Activated naive CD4-positive, alpha-beta T cell (primary cell): ENCODE measurements around the gene NPBWR2.

Source experiments
- DNase-seq, 4 experiments: peaks; one replicate each; lab custom pipeline; 2025; lab: John Stamatoyannopoulos, UW

NPBWR2 gene

GRCh38 chr20:64057628-64058498 is 49.5 kb downstream of the NPBWR2 start:
- peak; percentile 48 to 80 (median 70) for DNase-seq

GRCh38 chr20:64056889-64057627 is 50.3 kb downstream of the NPBWR2 start:
- no peak for DNase-seq

- no peak for DNase-seq
Measured at GRCh38 chr20:64056639-64056888, 50.8 kb downstream of the NPBWR2 start.

- DNase-seq, result no peak
Measured at GRCh38 chr20:64055893-64056638, 51.3 kb downstream of the NPBWR2 start.

GRCh38 chr20:64055396-64055892 is 51.9 kb downstream of the NPBWR2 start:
- DNase-seq, result no peak

GRCh38 chr20:64053841-64054661 is 53.3 kb downstream of the NPBWR2 start:
- no peak for DNase-seq
